ENCODE results near the gene IGSF11.

DNA sequence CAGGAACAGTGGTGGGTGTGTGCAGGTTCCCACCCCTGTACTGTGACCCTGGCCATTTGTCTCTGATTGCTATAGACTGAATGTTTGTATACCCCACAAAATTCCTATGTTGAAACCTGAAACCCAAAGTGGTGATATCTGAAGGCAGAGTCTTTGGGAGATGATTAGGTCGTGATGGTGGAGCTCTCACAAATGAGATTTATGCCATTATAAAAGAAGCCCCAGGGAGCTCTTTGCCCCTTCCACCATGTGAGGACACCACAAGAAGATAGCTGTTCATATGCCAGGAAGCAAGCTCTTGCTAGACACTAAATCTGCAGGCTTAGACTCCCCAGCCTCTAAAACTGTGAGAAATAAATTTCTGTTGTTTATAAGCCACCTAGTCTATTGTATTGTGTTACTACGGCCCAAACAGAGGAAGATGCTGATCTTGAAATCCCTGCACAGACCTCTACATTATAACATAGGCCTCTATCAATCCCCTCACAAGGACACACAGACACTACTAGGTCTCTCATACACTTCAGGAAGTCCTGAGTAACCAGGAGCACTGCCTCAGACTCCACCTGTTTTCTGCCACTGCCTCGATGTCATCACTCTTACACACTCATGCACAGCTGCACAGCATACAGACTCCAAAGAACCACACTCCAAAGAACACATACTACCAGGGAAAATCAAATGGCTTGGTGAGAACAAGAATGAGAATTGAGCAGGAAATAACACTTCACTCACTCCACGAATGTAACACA is 14.7 kb downstream of the IGSF11 start:
- TF ChIP-seq L3MBTL2 (conservative IDR thresholded peaks at IDR 0.05), result no peak
- no peak for TF ChIP-seq SP1 (IDR thresholded peaks at IDR 0.05)
- no peak for TF ChIP-seq TARDBP (IDR thresholded peaks at IDR 0.05)
- TF ChIP-seq FOXK2 (IDR thresholded peaks at IDR 0.05), result no peak
- no peak for TF ChIP-seq SUZ12 (IDR thresholded peaks at IDR 0.05)
- TF ChIP-seq, protein P1, sequence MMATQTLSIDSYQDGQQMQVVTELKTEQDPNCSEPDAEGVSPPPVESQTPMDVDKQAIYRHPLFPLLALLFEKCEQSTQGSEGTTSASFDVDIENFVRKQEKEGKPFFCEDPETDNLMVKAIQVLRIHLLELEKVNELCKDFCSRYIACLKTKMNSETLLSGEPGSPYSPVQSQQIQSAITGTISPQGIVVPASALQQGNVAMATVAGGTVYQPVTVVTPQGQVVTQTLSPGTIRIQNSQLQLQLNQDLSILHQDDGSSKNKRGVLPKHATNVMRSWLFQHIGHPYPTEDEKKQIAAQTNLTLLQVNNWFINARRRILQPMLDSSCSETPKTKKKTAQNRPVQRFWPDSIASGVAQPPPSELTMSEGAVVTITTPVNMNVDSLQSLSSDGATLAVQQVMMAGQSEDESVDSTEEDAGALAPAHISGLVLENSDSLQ (IDR thresholded peaks at IDR 0.05), result no peak
- TF ChIP-seq FOXA1 (IDR thresholded peaks at IDR 0.05), result no peak
- no peak for TF ChIP-seq NFRKB (IDR thresholded peaks at IDR 0.05)
